Mesothelial cell of epicardium (in vitro differentiated cells): ENCODE measurements around the gene KSR1. TPM values are rescaled to one million over a fixed set of nuclear protein-coding genes. Genes with fewer than 3 reads are reported as not detected.

Source experiments
- DNase-seq, 2 experiments: peaks; one replicate each; pipeline ENCODE4 v3.0.0; 2021; ENCODE audit warnings: low spot score in 2 of 2; ENCODE audit not compliant: unreplicated experiment in 2 of 2
- H3K27ac Mint-ChIP-seq: 2 replicates; pipeline ENCODE4 v1.8.0; 2021; ENCODE audit warnings: mixed read lengths
- H3K27me3 Mint-ChIP-seq: 2 replicates; pipeline ENCODE4 v1.8.0; 2021; ENCODE audit warnings: low read depth, mixed read lengths
- H3K36me3 Mint-ChIP-seq: 2 replicates; pipeline ENCODE4 v1.8.0; 2021; ENCODE audit warnings: mixed read lengths
- H3K4me1 Mint-ChIP-seq: 2 replicates; pipeline ENCODE4 v1.8.0; 2021; ENCODE audit warnings: mixed read lengths
- H3K4me3 Mint-ChIP-seq: 2 replicates; pipeline ENCODE4 v1.8.0; 2021; ENCODE audit warnings: mild to moderate bottlenecking, moderate library complexity, mixed read lengths
- H3K9me3 Mint-ChIP-seq: 2 replicates; pipeline ENCODE4 v1.8.0; 2021; ENCODE audit warnings: mixed read lengths
- total RNA-seq: library from RNA; stranded (reverse); gene quantifications from 3 replicates; pipeline ENCODE4 v1.2.1, GENCODE V29; 2021
- TF ChIP-seq, protein P1 (sequence below): fragments of 200-600 bp; sonication (generic); IDR thresholded peaks from one replicate; pipeline ENCODE4 v1.5.0; 2021; ENCODE audit warnings: antibody characterized with exemption; ENCODE audit not compliant: unreplicated experiment

KSR1 gene
- total RNA-seq, 1 donor from 2014 or later = 69.4 TPM

GRCh38 chr17:27612160-27612770 is 156.0 kb downstream of the KSR1 start:
- H3K9me3 Mint-ChIP-seq = no peaks in the 10 kb centered on the region
- no peak overlapping the region for H3K27ac Mint-ChIP-seq
- H3K4me3 Mint-ChIP-seq = no peak overlapping the region
- no peak for DNase-seq
- no peaks in the 10 kb centered on the region for H3K4me1 Mint-ChIP-seq
- no peaks in the 10 kb centered on the region for H3K27me3 Mint-ChIP-seq
- peaks cover 24% of the 10 kb centered on the region for H3K36me3 Mint-ChIP-seq
- TF ChIP-seq, protein P1, sequence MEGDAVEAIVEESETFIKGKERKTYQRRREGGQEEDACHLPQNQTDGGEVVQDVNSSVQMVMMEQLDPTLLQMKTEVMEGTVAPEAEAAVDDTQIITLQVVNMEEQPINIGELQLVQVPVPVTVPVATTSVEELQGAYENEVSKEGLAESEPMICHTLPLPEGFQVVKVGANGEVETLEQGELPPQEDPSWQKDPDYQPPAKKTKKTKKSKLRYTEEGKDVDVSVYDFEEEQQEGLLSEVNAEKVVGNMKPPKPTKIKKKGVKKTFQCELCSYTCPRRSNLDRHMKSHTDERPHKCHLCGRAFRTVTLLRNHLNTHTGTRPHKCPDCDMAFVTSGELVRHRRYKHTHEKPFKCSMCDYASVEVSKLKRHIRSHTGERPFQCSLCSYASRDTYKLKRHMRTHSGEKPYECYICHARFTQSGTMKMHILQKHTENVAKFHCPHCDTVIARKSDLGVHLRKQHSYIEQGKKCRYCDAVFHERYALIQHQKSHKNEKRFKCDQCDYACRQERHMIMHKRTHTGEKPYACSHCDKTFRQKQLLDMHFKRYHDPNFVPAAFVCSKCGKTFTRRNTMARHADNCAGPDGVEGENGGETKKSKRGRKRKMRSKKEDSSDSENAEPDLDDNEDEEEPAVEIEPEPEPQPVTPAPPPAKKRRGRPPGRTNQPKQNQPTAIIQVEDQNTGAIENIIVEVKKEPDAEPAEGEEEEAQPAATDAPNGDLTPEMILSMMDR = no peak

- no peaks in the 10 kb centered on the region for H3K27me3 Mint-ChIP-seq
- H3K27ac Mint-ChIP-seq = no peak overlapping the region
- no peak for DNase-seq
- no peak overlapping the region for H3K4me3 Mint-ChIP-seq
- TF ChIP-seq, protein P1 = no peak
- H3K4me1 Mint-ChIP-seq = no peaks in the 10 kb centered on the region
- peaks cover 24% of the 10 kb centered on the region for H3K36me3 Mint-ChIP-seq
- no peaks in the 10 kb centered on the region for H3K9me3 Mint-ChIP-seq
These were observed 157.2 kb downstream of the KSR1 start for GRCh38 chr17:27613433-27613832.

GRCh38 chr17:27615121-27615520 is 158.9 kb downstream of the KSR1 start:
- H3K36me3 Mint-ChIP-seq = peaks cover 22% of the 10 kb centered on the region
- DNase-seq = no peak
- H3K27ac Mint-ChIP-seq = no peak overlapping the region
- H3K4me3 Mint-ChIP-seq = no peak overlapping the region
- H3K4me1 Mint-ChIP-seq = no peaks in the 10 kb centered on the region
- no peaks in the 10 kb centered on the region for H3K9me3 Mint-ChIP-seq
- TF ChIP-seq, protein P1 = no peak
- H3K27me3 Mint-ChIP-seq = no peaks in the 10 kb centered on the region

- Mint-ChIP-seq H3K36me3 (peaks cover 20% of the 10 kb centered on the region), H3K9me3 (no peaks in the 10 kb centered on the region), H3K4me3 (no peak overlapping the region), H3K27ac (no peak overlapping the region), H3K4me1 (no peaks in the 10 kb centered on the region), H3K27me3 (no peaks in the 10 kb centered on the region)
- no peak for DNase-seq
- TF ChIP-seq, protein P1 = no peak
These were observed 160.2 kb downstream of the KSR1 start for GRCh38 chr17:27616414-27616813.

- TF ChIP-seq, protein P1 = no peak
- H3K27me3 Mint-ChIP-seq = no peaks in the 10 kb centered on the region
- no peaks in the 10 kb centered on the region for H3K9me3 Mint-ChIP-seq
- H3K27ac Mint-ChIP-seq = no peak overlapping the region
- H3K4me1 Mint-ChIP-seq = no peaks in the 10 kb centered on the region
- peaks cover 15% of the 10 kb centered on the region for H3K36me3 Mint-ChIP-seq
- no peak for DNase-seq
- no peak overlapping the region for H3K4me3 Mint-ChIP-seq
These were observed 162.2 kb downstream of the KSR1 start for GRCh38 chr17:27618417-27618816.

DNA sequence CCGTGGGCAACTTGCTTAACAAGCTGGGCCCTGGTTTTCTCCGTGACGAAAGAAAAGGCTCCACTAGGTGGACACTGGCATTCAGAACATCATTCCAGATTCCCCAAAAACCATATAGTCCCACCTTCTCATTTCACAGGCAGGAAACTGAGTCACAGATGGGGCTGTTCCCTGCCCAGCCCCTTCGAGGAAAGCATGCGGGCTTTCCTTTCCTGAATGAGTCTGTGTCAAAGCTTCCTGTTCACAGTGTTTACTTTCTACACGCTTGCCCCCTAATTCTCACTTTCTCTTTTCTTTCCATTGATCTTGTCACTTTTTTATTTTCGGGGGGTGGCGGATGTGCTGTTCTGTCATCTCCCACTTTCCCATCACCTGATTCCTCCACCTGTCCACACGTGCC is 164.5 kb downstream of the KSR1 start:
- no peaks in the 10 kb centered on the region for H3K9me3 Mint-ChIP-seq
- H3K4me3 Mint-ChIP-seq = no peak overlapping the region
- TF ChIP-seq, protein P1 = no peak
- no peaks in the 10 kb centered on the region for H3K27me3 Mint-ChIP-seq
- H3K27ac Mint-ChIP-seq = no peak overlapping the region
- H3K36me3 Mint-ChIP-seq = peaks cover 9% of the 10 kb centered on the region
- DNase-seq = no peak
- no peaks in the 10 kb centered on the region for H3K4me1 Mint-ChIP-seq
